H54 (cell line): ENCODE results near the gene ELAVL3.
A peak's percentile ranks its signal among the peaks of the same experiment; 100 is the strongest.

ENCODE experiments used
- DNase-seq: peaks from one replicate; pipeline ENCODE4 v3.0.0; 2011; ENCODE audit warnings: low spot score, mixed read lengths; ENCODE audit not compliant: insufficient read length
- FAIRE-seq: peaks from 3 replicates; lab custom pipeline; 2011; peaks lifted over from hg19 to GRCh38; lab: Jason Lieb, UNC
- POLR2A ChIP-seq: IDR thresholded peaks from 2 replicates; pipeline ENCODE4 v1.6.1; 2011; ENCODE audit warnings: low read depth, mild to moderate bottlenecking, low read length

The ELAVL3 gene

GRCh38 chr19:11425719-11426457, 55.0 kb downstream of the ELAVL3 start:
- DNase-seq (no peak), FAIRE-seq (no peak)
- TF ChIP-seq POLR2A, result no peak

DNA sequence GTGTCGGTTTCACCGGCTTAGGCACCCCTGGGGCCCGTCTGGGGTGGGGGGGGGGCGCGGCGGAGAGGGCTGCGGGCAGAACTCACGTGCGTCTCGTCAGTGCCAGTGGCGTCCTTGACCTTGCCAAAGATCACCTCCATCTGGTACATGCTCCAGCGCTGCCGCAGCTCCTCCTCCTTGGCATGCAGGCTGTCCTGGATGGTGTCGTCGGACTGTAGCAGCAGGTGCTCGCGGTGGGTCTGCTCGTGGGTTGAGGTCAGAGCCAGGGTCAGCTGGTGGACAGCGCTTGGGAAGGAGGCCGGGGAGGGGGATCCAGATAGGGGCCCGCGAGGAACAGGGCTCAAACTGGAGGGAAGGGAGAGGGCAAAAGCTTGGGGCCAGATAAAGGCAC, 57.1 kb downstream of the ELAVL3 start:
- FAIRE-seq, result no peak
- DNase-seq, result no peak
- TF ChIP-seq POLR2A, result no peak

DNA sequence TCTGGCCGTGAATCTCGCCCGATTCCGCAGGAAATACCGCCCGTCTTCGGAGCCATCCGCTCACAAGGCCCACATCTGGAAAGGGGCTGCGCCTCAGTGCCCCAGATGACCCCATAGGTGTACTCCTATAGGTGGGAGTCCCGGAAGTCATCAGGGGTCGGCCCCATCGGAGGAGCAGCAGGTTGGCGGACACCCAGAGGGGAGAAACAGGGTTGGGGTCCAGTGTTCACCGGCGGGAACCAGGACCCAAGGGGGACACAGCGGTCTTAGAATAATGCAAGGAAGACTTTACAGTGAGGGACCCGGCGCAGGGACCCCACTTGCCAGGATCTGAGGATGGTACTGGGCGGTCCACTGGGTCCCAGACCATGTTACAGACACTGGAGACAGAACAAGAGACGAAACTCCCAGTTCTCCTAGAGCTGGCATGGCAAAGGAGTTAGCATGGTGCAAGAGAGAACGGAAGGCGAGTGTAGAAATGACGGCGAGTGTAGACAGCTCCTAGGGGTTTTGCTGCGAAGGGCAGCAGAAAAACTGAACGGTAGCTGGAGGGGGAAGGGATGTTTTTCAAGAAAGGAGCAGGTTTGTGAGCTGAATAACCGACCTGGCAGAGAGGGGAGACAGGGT, 57.6 kb downstream of the ELAVL3 start:
- no peak for DNase-seq
- no peak for FAIRE-seq
- TF ChIP-seq POLR2A, result no peak

DNA sequence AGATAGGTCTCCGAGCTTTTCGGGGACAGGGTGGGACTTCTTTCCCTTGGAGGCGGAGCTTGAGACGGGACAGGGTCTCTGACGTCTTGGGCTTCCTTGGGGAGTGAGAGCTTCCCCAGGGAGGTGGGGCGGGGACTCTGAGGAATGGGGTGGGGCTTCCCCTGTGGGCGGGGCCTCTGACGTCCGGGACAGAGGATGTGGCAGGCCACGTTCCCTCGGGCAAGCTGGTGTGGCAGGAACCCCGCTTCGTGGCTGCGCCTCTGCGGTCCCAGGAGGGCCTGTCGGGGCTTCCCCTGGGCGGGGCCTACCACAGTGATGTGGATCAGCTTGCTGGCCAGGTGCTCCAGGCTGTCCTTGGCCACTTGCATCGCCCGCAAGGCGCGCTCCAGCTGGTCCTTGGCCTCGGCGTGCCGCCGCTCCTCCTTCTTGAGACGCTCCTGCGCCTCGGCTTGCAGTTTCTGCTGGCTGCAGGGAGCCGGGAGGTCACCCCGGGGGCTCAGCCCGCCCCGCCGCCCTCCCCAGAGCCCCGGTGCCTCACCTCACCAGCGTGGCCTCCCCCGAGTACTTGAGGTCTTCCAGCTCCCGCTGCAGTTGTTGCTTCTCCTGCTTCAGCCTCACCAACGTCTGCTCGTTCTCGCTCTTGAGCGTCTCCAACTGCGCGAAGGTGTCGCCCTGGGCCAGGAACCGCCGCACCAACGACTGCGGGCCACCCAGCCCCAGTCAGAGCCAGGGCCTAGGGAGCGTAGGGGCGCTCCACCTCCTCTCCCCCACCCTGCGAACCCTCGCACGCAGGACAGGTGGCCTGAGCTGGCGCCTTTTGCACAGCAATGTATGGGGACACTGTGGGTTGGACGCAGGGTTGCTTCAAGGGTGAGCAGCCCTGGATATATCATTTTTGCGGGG, 58.4 kb downstream of the ELAVL3 start:
- TF ChIP-seq POLR2A, result no peak
- no peak for DNase-seq
- no peak for FAIRE-seq

- FAIRE-seq (no peak), DNase-seq (no peak)
- no peak for TF ChIP-seq POLR2A
Measured at GRCh38 chr19:11421371-11422098, 59.3 kb downstream of the ELAVL3 start.

DNA sequence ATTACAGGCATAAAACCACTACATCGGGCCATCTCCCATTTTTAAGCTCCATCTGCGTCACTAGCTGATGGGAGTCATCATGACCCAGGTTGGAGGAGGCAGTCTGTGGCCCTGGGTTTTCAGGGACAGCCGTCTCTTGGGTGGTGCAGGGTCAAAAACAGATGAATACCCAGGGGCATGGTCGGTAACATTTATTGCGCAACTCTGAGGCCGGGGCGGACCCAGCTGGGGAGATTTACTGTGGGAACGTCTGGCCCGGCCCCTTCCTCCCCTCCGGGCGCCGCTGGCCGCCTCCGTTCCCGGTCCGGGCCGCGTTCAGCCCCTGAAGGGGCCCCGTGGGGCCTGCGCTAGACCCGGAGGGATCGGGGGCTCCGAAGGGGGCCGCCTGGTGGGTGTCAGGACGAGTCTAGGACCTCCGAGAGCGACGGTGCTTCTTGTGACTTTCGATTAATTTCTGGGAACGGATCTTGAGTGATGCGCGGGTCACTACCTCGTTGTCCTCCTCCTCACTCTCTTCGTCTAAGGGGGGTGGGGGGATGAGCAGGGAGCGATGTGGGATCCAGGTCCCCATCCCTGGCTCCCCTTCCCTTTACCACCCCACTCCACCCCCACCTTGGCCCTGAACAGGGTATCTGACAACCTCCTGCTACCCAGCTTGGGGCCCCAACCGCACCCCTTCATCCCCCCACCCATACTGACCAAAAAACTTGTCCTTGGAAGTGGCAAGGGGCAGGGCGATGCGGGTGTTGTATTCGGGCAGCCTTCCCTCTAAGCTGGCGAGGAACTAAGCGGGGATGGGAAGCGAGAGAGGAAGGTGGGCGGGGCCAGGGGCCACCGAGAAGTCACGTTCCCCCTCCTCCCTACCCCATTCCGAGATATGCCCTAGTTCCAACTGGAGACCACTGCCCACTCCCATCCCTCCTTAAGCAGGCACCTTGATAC, 60.1 kb downstream of the ELAVL3 start:
- TF ChIP-seq POLR2A, result no peak
- DNase-seq (no peak), FAIRE-seq (no peak)

GRCh38 chr19:11418549-11419506, 62.0 kb downstream of the ELAVL3 start, which contains the start of gene RGL3:
RGL3 (minus strand) TSS chr19:11419314; CDS start chr19:11419278, 36 bp downstream.
- peak; percentile 48; the same call in 1 of the 2 replicates for TF ChIP-seq POLR2A
- no peak for FAIRE-seq

GRCh38 chr19:11418094-11418548, 62.7 kb downstream of the ELAVL3 start:
- DNase-seq (no peak), FAIRE-seq (no peak)
- TF ChIP-seq POLR2A, result no peak

More at GRCh38 chr19:11418549-11419506, 62.0 kb downstream of the ELAVL3 start, which contains the start of gene RGL3:
- peak; percentile 76 for DNase-seq

GRCh38 chr19:11416346-11417052, 64.3 kb downstream of the ELAVL3 start:
- TF ChIP-seq POLR2A, result no peak
- FAIRE-seq (no peak), DNase-seq (no peak)

- TF ChIP-seq POLR2A, result no peak
- DNase-seq (no peak), FAIRE-seq (no peak)
Measured at GRCh38 chr19:11414544-11414943, 66.3 kb downstream of the ELAVL3 start.
